Left hindlimb (tissue), 1 donor: ENCODE measurements around the gene KRTAP5-9.
"Not testable (repeated sequence)": the region's sequence is repeated elsewhere in the genome, so short reads cannot be mapped to it uniquely, and the experiment has no call there.

Source experiments
- DNase-seq: peaks from one replicate; pipeline ENCODE4 v3.0.0-alpha.2; 2018

Gene KRTAP5-9

DNA sequence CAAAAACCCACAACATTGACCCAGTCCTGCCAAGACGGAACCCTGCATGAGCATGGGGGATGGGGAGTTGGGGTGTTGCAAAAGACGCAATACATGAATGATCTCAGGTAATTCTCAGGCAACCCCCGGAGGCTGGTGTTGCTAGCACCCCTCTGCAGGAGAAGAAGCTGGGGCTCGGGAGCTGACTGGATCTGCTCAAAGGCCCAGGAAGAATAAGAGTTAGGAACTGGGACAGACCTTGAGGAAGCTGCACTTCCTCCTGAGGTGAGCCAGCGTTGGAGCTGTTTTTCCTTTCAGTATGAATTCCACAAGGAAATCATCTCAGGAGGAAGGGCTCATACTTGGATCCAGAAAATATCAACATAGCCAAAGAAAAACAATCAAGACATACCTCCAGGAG lies at the start of gene KRTAP5-9:
Gene KRTAP5-9 (plus strand): TSS at position 301 of the 400 bp plus-strand sequence. CDS start 238 bp downstream, outside the sequence.
- DNase-seq, result no peak

GRCh38 chr11:71499125-71499524 lies 49.1 kb upstream of the KRTAP5-9 start:
- no peak for DNase-seq

DNA sequence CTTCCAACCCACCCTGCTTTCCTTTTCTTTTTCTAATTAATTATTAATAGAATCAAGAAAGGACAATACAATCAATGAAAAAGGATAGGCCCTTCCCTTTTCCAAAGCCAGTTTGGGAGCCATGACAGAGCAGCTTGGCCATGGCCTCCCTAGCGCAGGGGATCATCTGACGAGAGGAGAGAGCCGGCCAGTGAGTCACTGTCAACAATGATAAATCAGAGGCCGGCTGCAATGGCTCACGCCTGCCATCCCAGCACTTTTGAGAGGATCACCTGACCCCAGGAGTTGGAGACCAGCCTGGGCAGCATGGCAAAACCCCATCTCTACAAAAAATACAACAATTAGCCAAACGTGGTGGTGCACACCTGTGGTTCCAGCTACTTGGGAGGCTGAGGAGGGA lies 48.7 kb upstream of the KRTAP5-9 start:
- DNase-seq, result no peak

GRCh38 chr11:71500601-71501021 lies 47.6 kb upstream of the KRTAP5-9 start:
- peak; percentile 46 for DNase-seq

DNA sequence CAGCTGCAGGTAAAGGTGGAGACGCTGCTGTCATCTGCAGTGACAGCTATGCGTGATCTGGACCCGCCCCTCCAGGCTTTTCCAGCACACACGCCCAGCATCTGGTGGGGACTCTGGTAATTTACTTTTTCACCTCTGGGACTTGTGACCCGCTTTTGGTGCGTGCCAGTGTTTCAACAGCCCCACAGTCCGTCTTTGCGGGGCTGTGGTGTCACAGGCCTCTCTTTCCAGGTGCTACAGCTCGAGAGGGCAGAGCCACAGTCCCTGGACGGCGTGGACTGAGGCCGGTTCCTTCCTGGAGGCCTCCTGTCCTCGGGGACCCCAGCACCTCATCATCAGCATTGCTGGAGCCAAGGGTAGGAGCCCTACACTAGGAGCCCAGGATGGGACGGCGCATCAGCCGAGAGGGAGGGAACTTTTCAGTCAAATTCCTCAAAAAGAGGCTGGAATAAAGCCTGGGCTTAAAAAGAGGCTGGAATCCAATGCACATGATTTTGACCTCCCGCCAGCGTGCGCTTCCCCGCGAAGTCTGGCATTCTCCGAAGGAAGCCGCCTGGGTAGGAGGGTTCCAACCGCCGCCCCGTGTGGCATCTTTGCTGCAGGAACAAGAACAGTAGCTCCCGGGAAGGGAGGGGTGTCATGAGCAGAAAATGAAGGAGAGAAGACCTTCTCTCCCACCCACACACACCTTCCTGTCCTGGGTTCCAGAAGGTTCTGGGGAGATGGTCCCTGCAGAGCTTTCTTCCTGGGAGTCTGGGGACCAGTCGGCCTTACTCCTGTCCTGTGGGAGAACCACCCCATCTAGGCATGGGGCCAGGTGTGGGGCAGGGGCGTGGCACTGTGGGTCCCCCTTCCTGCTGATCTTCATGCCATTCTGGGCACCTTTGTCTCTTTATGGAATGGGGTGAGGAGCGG lies 46.9 kb upstream of the KRTAP5-9 start:
- no peak for DNase-seq

DNA sequence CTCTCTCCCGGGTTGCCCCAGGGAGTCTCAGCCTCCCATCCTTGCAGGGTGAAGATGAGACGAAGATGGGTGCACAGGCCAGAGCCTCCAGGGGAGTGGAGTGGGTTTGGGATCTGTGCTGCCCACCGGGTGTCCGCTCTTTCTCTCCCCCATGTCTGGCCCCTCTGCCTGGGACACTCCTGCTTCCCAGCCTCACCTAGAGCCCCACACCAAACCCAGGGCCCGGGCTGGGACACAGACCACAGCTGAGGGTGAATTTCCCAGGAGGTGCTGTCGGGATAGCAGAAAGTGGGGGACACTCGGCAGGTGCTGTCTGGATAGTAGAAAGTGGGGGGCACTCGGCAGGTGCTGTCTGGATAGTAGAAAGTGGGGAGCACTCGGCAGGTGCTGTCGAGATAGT lies 46.2 kb upstream of the KRTAP5-9 start:
- DNase-seq, result no peak

GRCh38 chr11:71502871-71503435 lies 45.3 kb upstream of the KRTAP5-9 start:
- no peak for DNase-seq

GRCh38 chr11:71504531-71504930 lies 43.7 kb upstream of the KRTAP5-9 start:
- no peak for DNase-seq

DNA sequence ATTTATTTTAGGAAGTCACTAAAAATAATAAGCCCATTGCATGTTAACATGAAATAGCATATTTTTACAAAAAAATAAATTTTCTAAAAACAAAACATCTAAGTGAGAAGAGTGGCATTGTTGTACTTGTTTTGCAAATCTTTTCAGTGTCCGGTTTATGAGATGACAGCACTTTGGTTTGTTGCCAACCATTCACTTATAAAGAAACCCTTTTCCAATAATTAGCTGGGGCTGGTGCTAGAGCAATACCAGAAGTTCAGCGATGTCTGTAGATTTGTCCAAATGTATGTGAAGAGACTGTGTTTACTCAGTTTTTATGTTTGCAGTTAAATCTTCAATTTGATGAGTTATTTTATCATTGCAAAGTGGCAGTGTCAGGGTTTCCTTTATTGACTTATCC lies 43.2 kb upstream of the KRTAP5-9 start:
- no peak for DNase-seq

- no peak for DNase-seq
Observed at GRCh38 chr11:71505781-71506180, 42.4 kb upstream of the KRTAP5-9 start.

DNA sequence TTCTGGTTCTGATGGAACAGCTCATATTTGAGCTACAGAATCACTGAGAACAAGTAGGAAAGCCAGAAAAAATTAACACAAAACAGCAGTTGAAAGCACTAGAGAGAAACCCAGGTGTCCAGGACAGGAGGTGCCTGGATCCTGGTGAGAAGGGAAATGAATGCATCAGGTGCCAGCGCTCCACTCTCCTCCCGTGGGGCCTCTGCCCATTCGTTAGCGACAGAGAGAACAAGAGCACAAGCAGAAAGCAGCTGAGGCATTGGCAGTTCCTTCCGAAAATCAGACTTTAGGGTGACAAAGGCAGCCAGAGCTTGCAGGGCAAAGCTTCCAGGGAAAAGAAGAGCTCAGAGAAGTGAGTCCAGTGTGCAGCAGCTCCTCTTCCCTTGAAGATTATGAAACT lies 41.1 kb upstream of the KRTAP5-9 start:
- DNase-seq, result no peak

GRCh38 chr11:71518506-71519471 lies 29.4 kb upstream of the KRTAP5-9 start:
- no peak for DNase-seq

DNA sequence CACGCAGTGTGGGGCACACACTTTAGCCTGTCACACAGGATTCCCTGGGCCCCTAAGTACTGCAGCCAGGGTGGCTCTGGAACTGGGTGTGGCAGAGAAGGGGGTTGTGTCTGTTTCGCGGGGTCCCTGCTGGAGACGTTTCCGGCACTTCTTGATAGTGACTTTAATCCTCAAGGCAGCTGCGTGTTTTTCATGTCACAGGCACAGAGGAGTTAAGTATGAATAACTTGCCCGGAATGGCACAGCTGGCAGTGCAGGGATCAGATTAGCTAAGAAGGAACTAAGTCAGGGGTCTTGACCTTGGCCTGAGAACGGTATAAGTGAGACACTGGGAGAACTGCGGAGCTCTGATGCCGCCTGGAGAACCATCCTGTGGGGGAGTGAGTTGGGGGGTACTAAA lies 28.7 kb upstream of the KRTAP5-9 start:
- DNase-seq, result no peak

GRCh38 chr11:71525188-71525937 lies 22.9 kb upstream of the KRTAP5-9 start:
- DNase-seq, result no peak

DNA sequence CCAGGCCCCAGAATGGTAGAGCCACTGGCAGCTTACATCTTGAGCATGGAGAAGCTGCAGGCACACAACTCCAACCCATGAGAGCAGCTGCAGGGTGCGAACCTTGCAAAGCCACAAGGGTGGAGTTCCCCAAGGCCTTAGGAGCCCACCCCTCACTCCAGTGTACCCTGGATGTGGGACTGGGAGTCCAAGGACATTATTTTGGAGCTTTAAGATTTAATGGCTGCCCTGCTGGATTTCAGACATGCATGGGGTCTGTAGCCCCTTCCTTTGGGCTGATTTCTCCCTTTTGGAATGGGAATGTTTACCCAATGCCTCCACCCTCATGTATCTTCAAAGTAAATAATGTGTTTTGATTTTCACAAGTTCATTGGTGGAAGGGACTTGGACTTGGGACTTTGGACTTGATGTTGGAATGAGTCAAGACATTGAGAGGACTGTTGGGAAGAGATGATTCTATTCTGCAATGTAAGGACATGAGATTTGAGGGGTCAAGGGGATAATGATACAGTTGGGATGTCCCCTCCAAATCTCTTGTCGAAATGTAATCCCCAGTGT lies 22.2 kb upstream of the KRTAP5-9 start:
- DNase-seq, result no peak

- DNase-seq, result not testable (repeated sequence)
Observed at GRCh38 chr11:71526796-71527575, 21.2 kb upstream of the KRTAP5-9 start, which contains the start of gene KRTAP5-7. KRTAP5-7 (plus strand) TSS chr11:71527267; CDS start chr11:71527301, 34 bp downstream.

GRCh38 chr11:71527576-71528210 lies 20.5 kb upstream of the KRTAP5-9 start:
- no peak for DNase-seq

GRCh38 chr11:71530602-71531001 lies 17.6 kb upstream of the KRTAP5-9 start:
- no peak for DNase-seq

DNA sequence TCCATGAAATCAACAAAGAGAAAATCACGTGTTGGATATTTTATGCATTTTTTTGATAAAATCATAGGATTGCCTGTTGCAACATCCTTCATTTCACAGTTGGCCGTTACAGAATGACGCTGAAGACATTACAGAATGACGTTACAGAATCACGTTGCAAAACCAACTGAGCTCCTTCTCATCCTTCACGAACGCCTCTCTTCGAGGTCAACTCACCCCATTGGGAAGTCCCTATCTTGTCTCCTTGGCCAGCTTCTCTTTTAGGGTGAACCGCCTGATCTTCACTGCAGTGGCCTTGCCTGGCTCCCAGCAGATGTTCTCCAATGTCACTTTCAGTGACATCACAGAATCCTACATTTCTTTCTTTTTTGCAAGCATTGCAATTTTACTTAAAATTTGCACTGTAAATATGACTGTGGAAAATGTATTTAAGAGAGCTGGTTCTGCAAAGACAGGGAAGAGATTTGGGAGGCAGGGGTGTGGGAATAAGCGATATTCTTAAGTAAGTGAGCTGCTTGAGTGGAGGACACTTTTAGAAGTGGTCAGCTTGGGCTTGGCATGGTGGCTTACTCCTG lies 16.1 kb upstream of the KRTAP5-9 start:
- DNase-seq, result no peak
